ENCODE results near the gene MAP1LC3B2. TPM values are rescaled to one million over a fixed set of nuclear protein-coding genes. Genes with fewer than 3 reads are reported as not detected.

MAP1LC3B2 gene
- total RNA-seq, 6 experiments from 2014 or later = 0.59 to 1.0 (median 0.70) TPM; not detected in 3

GRCh38 chr12:116556964-116557698 lies 2.0 kb upstream of the MAP1LC3B2 start:
- Histone ChIP-seq H3K4me1 (peaks cover 0 to 7% (median 0%) of the 10 kb centered on the region in 4 donors), H3K9me3 (no peaks in the 10 kb centered on the region), H3K36me3 (no peaks in the 10 kb centered on the region), H3K4me3 (no peak overlapping the region), H3K27me3 (no peaks in the 10 kb centered on the region), H3K27ac (no peak overlapping the region)
- no peak for DNase-seq
- 75% methylated on average over 2 of the region's 4 CpGs for WGBS (ENCODE audit: insufficient coverage, low coverage, low lambda C conversion rate, missing lambda C conversion rate)
- TF ChIP-seq, protein P1, sequence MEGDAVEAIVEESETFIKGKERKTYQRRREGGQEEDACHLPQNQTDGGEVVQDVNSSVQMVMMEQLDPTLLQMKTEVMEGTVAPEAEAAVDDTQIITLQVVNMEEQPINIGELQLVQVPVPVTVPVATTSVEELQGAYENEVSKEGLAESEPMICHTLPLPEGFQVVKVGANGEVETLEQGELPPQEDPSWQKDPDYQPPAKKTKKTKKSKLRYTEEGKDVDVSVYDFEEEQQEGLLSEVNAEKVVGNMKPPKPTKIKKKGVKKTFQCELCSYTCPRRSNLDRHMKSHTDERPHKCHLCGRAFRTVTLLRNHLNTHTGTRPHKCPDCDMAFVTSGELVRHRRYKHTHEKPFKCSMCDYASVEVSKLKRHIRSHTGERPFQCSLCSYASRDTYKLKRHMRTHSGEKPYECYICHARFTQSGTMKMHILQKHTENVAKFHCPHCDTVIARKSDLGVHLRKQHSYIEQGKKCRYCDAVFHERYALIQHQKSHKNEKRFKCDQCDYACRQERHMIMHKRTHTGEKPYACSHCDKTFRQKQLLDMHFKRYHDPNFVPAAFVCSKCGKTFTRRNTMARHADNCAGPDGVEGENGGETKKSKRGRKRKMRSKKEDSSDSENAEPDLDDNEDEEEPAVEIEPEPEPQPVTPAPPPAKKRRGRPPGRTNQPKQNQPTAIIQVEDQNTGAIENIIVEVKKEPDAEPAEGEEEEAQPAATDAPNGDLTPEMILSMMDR (IDR thresholded peaks at IDR 0.05) = no peak
- no peak for TF ChIP-seq POLR2A (IDR thresholded peaks at IDR 0.05)
- intact Hi-C loops (cut with DNase I) = no loop called here
- no peak for ATAC-seq

GRCh38 chr12:116558280-116559161 lies 660 bp upstream of the MAP1LC3B2 start:
- no peaks in the 10 kb centered on the region for H3K27me3 ChIP-seq
- H3K36me3 ChIP-seq = no peaks in the 10 kb centered on the region
- H3K4me1 ChIP-seq = peaks cover 0 to 7% (median 0%) of the 10 kb centered on the region in 4 donors
- intact Hi-C loops (cut with DNase I) = no loop called here
- no peak overlapping the region for H3K4me3 ChIP-seq
- TF ChIP-seq POLR2A (IDR thresholded peaks at IDR 0.05) = no peak
- peak overlapping the region in 1 of 3 donors; percentile 57 for H3K27ac ChIP-seq
- no peaks in the 10 kb centered on the region for H3K9me3 ChIP-seq
- ATAC-seq = no peak
- WGBS (ENCODE audit: insufficient coverage, low coverage, low lambda C conversion rate, missing lambda C conversion rate) = 84% methylated on average over 18 of the region's 21 CpGs
- no peak for DNase-seq

- Histone ChIP-seq H3K4me3 (no peak overlapping the region), H3K27me3 (no peaks in the 10 kb centered on the region), H3K36me3 (no peaks in the 10 kb centered on the region), H3K4me1 (peaks cover 0 to 7% (median 0%) of the 10 kb centered on the region in 4 donors), H3K27ac (no peak overlapping the region), H3K9me3 (no peaks in the 10 kb centered on the region)
- 63% methylated on average over 1 of the region's 6 CpGs for WGBS (ENCODE audit: insufficient coverage, low coverage, low lambda C conversion rate, missing lambda C conversion rate)
- intact Hi-C loops (cut with DNase I) = no loop called here
- DNase-seq (no peak), ATAC-seq (no peak)
- TF ChIP-seq, protein P1 (IDR thresholded peaks at IDR 0.05) = no peak
- no peak for TF ChIP-seq POLR2A (IDR thresholded peaks at IDR 0.05)
Measured at GRCh38 chr12:116561181-116561821, 2.1 kb downstream of the MAP1LC3B2 start.

DNA sequence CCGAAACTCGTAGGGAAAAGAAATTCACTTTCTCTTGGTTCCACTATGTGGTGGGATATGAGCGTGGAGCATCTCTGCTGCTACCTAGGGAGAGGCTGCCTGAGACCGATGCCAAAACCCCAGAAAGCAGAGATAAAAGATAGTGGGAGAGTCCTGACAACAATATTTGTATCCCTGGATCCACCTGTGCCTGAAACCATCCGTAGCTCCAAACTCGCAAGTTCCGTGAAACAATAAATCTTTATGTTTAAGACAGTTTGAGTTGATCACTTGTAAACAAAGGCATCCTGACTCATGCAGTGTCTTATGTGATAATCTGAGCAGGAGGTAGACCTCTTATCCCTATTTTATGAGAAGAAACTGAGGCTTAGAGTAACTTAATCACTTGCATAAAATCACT lies 2.9 kb downstream of the MAP1LC3B2 start:
- intact Hi-C loops (cut with DNase I) = no loop called here
- no peak for DNase-seq
- TF ChIP-seq, protein P1 (IDR thresholded peaks at IDR 0.05) = no peak
- TF ChIP-seq POLR2A (IDR thresholded peaks at IDR 0.05) = no peak
- Histone ChIP-seq H3K27me3 (no peaks in the 10 kb centered on the region), H3K9me3 (no peaks in the 10 kb centered on the region), H3K4me3 (no peak overlapping the region), H3K36me3 (no peaks in the 10 kb centered on the region), H3K27ac (no peak overlapping the region), H3K4me1 (peaks cover 0 to 7% (median 0%) of the 10 kb centered on the region in 4 donors)
- no peak for ATAC-seq
- WGBS (ENCODE audit: insufficient coverage, low coverage, low lambda C conversion rate, missing lambda C conversion rate) = 93% methylated on average over 5 of the region's 7 CpGs
